ENCODE data around the gene TRMT1.

The TRMT1 gene

GRCh38 chr19:13069415-13070359 lies 46.9 kb downstream of the TRMT1 start:
- DNase-seq (ENCODE audit: low spot score) (no peak), ATAC-seq (ENCODE audit: low read depth) (no peak)
- H3K27me3 ChIP-seq (ENCODE audit: insufficient read depth, poor library complexity, severe bottlenecking): no peaks in the 10 kb centered on the region
- H3K4me1 ChIP-seq (ENCODE audit: insufficient read depth, poor library complexity, severe bottlenecking): no peaks in the 10 kb centered on the region
- no peak overlapping the region for H3K4me3 ChIP-seq (ENCODE audit: severe bottlenecking)
- H3K36me3 ChIP-seq (ENCODE audit: low read depth): peaks cover 6% of the 10 kb centered on the region; the same call in 1 of the 2 replicates
- no peak for TF ChIP-seq CTCF (IDR thresholded peaks at IDR 0.05; ENCODE audit: poor library complexity, severe bottlenecking)
- no peaks in the 10 kb centered on the region for H3K9me3 ChIP-seq (ENCODE audit: severe bottlenecking)
- H3K27ac ChIP-seq (ENCODE audit: poor library complexity, severe bottlenecking): no peak overlapping the region

GRCh38 chr19:13068085-13068846 lies 48.3 kb downstream of the TRMT1 start:
- no peak overlapping the region for H3K4me3 ChIP-seq (ENCODE audit: severe bottlenecking)
- ATAC-seq (ENCODE audit: low read depth) (no peak), DNase-seq (ENCODE audit: low spot score) (no peak)
- no peak overlapping the region for H3K27ac ChIP-seq (ENCODE audit: poor library complexity, severe bottlenecking)
- no peaks in the 10 kb centered on the region for H3K36me3 ChIP-seq (ENCODE audit: low read depth)
- H3K9me3 ChIP-seq (ENCODE audit: severe bottlenecking): no peaks in the 10 kb centered on the region
- no peak for TF ChIP-seq CTCF (IDR thresholded peaks at IDR 0.05; ENCODE audit: poor library complexity, severe bottlenecking)
- no peaks in the 10 kb centered on the region for H3K27me3 ChIP-seq (ENCODE audit: insufficient read depth, poor library complexity, severe bottlenecking)
- no peaks in the 10 kb centered on the region for H3K4me1 ChIP-seq (ENCODE audit: insufficient read depth, poor library complexity, severe bottlenecking)

- Histone ChIP-seq H3K36me3 (ENCODE audit: low read depth) (no peaks in the 10 kb centered on the region), H3K4me3 (ENCODE audit: severe bottlenecking) (no peak overlapping the region), H3K9me3 (ENCODE audit: severe bottlenecking) (no peaks in the 10 kb centered on the region), H3K4me1 (ENCODE audit: insufficient read depth, poor library complexity, severe bottlenecking) (no peaks in the 10 kb centered on the region), H3K27ac (ENCODE audit: poor library complexity, severe bottlenecking) (no peak overlapping the region), H3K27me3 (ENCODE audit: insufficient read depth, poor library complexity, severe bottlenecking) (no peaks in the 10 kb centered on the region)
- TF ChIP-seq CTCF (IDR thresholded peaks at IDR 0.05; ENCODE audit: poor library complexity, severe bottlenecking): no peak
- DNase-seq (ENCODE audit: low spot score) (no peak), ATAC-seq (ENCODE audit: low read depth) (no peak)
Observed at GRCh38 chr19:13066933-13067807, 49.4 kb downstream of the TRMT1 start.

GRCh38 chr19:13066226-13066625 lies 50.3 kb downstream of the TRMT1 start:
- Histone ChIP-seq H3K4me1 (ENCODE audit: insufficient read depth, poor library complexity, severe bottlenecking) (no peaks in the 10 kb centered on the region), H3K27me3 (ENCODE audit: insufficient read depth, poor library complexity, severe bottlenecking) (no peaks in the 10 kb centered on the region), H3K4me3 (ENCODE audit: severe bottlenecking) (no peak overlapping the region), H3K36me3 (ENCODE audit: low read depth) (no peaks in the 10 kb centered on the region), H3K27ac (ENCODE audit: poor library complexity, severe bottlenecking) (no peak overlapping the region), H3K9me3 (ENCODE audit: severe bottlenecking) (no peaks in the 10 kb centered on the region)
- no peak for ATAC-seq (ENCODE audit: low read depth)
- DNase-seq (ENCODE audit: low spot score): no peak
- no peak for TF ChIP-seq CTCF (IDR thresholded peaks at IDR 0.05; ENCODE audit: poor library complexity, severe bottlenecking)
